Activated T-cell treated with anti-CD3 and anti-CD28 coated beads for 48 hours (primary cell): Measurements from ENCODE around the gene ABCG1.
A peak's percentile ranks its signal among the peaks of the same experiment; 100 is the strongest.

Experiments used
- DNase-seq: peaks from one replicate; pipeline ENCODE4 v3.0.0-alpha.2; 2020; ENCODE audit warnings: low read depth

ABCG1 gene

DNA sequence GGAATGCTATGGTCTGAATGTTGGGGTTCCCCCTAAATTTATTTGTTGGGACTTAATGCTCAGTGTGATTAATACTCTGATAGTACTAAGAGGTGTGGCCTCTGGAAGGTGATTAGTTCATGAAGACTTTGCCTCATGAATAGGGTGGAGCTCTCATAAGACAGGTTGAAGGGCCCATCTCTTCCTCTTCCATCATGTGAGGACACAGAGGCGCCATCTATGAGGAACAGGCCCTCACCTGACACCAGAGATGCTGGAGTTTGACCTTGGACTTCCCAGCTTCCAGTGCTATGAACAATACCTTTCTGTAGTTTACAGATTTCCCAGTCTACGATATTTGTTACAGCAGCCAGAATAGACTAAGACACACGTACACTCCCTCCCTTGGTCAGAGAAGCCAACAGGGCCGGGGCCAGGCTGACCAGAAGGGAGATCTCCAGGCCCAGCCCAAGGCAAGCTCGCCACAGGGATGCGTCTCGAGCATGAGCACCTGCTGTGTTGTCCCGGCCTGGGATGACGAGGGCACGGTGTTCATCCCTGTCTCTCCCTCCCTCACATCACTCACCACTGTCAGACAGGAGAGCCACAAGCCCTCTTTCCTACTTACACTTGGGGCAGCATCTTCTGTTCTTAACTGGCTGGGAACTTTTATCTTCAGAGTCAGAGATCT is 4.7 kb upstream of the ABCG1 start:
- no peak for DNase-seq

DNA sequence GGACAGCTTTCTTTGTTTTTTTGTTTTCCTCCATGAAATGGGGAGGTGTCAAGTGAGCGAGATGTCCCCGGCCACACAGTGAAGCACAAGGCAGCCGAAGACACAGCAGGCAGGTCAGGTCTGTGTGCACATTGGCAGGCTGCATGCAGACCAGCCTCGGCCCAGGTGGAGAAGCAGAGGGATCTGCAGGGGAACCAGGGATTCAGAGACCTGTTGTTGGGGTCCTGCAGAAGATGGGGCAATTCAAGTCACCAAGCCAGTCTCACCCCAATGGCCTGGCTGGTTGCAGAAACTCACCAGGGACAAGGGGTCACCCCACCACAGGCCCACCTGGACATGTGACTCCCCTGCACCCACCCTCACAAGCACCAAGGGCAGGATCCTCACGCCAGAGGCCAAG is 4.0 kb upstream of the ABCG1 start:
- DNase-seq, result no peak

DNA sequence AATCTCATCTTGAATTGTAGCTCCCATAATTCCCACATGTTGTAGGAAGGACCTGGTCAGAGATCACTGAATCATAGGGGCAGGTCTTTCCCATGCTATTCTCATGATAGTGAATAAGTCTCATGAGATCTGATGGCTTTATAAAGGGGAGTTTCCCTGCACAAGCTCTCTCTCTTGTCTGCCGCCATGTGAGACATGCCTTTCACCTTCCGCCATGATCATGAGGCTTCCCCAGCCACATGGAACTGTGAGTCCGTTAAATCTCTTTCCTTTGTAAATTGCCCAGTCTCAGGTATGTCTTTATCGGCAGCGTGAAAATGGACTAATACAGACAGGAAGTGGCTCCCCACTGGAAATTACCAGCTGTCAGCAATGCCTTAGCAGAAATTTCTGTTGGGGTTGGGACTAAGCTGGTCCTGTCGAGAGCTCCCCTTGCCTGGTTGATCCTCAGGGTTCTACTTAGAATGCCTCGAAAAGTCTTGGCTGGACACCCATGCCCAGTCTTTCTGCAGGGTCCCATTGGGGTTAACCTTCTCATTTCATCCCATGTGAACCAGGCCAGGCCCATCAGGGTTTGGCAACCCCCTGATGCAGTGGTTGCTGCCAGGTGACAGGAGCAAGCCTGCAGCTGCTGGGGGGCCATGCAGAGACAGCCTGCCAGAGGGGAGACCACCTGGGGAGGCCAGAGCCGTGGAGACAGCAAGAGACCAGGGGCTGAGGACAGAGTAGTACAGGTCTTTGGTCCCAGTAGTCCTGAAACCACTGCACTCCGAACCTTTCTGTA is 2.8 kb upstream of the ABCG1 start:
- no peak for DNase-seq

DNA sequence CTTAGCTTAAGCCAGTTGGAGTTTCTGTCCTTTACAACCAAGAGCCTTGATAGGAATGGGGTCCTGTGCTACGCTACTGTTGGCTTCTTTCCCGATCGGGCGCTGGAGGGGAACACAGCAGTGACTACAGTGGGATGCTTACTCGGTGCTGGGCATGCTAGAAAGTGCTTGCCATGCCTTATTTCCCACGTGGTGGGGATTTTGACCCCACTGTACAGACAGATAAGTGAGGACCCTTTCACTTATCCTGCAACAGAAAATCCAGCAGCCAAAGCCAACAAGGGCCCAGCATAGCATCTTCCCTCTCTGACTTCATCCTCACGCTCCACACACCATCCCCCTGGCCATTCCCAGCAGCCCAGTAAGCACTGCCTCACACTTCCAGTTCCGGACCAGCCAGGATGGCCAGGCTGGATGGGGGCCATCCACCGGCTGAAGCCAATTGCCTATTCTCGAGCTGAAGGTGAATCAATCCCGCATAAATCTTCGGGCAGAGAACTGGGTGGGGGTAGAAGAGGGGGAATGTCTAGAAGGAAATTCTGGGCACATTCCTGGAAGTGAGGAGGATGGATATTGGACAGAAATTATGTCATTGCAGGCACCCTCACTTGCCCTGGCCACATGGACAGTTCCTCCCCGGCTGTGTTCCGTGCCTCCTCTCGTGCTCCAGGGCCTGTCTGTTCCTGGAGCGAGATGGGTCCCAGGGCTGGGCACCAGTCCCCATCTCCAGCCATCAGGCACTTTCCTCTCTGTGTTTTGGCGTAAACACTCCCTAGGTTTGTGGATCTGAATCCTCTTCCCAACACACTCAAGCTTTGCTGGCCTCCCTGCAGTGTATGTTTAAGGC is 2.0 kb upstream of the ABCG1 start:
- DNase-seq, result no peak

DNA sequence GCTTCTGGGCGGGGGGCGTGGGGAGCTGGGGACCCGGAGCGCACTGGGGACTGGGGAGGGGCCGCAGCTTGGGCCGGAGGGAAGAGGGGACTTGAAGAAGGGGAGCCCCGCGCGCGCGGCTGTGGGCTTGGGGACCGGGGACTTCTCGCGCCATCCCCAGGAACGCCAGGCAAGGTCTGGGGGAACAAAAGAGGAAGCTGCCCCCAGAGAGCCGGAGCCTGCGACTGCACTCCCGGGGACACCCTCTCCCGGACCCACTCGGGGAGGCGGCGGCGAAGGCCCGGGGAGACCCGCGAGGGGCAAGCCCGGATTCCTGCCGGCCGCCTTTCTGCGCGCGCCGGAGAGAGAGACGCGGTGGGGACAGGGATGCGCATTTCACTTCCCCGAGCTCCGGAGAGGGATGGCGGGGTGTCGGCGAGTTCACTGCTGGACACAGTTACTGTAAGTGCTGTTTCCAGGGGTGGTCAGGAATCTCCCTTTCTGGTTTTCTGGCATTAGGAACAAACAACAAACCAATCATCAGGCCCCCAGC is 732 bp downstream of the ABCG1 start:
- DNase-seq, result no peak

DNA sequence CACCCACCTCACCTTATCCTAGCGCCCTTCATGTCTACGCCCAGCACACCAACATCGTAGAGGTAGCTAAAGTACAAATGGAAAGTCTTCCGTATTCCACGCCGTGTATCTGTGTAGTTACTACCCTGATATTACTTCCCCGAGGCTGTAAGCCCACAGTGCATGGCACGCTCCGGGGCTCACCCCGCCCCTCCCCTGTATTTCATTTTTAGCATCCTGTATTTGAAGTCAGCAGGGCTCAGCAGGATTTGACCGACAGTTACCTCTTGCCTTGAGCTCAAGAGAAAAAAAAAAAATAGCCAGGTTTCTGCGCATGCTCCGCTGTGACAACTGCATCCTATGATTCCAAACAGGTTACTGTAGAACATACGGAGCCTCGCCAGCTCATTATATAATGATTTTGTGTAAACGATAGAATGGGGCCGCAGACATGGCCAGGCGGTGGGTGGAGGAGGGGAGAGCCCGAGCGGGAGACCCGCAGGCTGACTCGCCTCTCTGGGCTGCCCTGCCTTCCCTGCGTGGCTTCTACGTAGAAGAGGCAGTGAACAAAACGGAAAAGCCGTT is 1.3 kb downstream of the ABCG1 start:
- peak; percentile 36 for DNase-seq

DNA sequence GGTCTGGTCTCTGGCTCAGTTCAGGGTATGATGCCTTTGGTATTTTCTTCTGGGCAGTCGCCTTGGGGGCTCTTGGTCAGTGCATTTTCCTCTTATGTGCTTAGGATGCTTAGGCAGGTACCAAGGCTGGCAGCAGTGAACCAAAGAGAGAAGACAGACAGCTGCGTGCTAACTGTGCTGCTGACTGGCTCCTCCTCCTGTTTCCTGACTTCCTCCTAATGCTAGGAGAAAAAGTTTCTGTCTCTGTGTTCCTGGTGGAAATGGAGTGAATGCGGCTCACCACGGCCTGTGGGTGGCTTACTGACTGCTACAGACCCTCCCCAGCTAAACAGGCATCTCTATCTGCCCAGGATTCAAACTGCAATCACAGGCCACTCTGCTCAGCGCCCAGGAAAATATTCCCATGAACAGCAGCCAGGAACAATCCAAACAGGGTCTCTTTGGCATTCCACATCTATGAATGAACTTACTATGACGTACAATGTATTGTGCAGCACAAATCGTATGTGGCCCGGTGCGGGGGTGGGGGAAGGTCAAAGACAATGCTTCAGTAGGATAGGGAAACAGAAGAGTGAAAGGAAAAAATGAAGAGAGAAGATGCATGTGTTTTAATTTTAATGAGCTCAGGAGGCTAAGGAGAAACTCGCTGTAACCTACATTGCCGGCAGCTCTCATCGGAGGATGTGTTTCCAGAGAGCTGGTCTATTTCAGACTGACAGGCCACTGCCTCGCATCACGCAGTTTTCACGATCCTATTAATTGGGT is 2.8 kb downstream of the ABCG1 start:
- no peak for DNase-seq

DNA sequence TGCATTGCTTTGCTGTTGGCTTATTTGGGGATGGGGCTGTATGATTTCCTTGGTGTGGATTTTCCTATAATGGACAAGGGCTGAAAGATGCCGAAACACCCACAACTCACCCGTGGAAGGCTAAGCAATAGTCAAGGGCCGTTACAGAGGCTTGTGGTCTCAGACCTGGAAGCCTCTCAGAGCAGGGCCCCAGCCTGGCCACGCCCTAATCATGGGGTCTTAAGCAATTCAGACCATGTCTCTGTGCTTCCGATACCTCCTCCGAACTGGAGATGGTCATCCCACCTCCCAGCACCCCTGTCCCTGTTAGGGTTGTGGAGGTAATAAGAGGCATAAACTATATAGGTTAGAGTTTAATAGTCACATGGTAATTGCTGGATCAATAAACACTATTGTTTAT is 3.4 kb downstream of the ABCG1 start:
- no peak for DNase-seq

DNA sequence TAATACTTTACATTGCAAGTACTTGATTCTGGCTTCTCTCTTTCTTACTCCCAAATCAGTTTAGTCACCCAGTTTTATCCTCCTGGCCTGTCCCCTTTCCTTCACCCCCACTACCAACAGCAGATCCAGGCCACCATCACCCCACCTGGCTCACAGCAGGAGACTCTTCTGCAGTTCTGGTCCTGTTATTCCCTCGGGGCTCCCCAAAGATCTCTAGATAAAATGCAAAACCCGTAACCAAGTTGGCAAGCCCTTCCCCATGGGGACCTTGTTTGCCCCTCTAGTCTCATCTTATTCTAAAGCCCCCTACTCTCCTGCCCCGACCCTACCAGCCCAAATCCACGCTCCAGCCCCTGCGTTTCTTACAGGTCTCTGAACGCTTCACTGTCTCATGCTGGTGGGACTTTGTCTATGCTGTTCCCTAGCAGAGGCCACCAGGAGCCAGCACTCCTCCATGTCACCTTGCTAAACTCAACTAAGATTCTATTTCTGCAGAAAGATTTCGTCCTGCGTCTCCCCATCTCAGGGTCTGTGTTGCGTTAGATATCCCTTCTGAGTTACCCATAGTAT is 4.0 kb downstream of the ABCG1 start:
- DNase-seq, result no peak

DNA sequence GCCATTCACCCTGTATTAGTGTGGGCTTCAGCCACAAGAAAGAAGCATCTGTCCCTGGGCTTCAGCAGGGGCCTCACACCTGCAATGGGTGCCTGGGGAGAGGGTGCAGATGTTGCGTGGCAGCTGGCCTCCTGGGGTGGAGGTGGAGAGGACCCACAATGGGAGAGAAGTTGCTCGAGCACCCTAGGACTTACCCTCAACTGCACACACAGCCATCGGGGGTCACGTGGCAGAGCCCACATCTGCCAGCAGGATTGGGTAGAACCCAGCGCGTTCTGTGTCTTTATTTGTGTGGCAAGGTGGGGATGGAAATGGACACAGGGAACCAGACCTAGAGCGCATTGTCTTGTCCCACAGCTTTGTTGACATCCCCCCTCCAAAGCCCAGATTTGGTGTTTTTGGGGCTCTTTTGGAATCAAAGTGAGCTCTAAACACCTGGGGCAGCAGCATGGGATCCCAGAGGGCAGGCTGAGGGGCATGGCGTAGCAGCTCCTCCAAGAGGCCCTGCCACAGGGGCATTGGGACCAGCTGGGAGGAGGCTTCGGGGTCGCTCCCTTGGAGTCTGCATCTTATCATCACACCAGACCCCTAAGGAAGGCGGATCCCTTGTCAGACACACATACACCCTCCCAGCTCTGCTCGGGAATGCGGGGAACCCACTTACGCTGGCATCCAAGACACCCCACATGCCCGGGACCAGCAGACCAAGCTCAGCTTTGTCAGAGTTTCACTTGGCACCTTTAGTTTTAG is 5.1 kb downstream of the ABCG1 start:
- no peak for DNase-seq

DNA sequence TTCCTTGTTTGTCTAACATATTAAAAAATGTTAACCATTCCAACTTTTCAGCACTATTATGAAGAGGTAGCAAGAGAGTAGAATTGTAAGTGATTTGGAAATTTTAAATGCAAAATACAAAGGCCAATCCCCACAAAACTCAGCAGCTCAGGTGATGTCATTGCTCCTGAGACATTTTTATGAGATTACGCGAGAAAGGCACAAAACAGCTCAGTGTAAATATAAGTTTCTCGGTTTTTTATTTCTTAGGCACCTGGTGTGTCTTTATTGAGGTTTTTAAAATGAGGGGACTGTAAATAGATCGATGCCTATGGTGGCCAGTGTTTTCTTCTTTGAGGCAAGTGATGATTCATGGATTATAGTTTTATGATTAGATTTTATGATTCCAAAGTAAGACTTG is 6.1 kb downstream of the ABCG1 start:
- DNase-seq, result no peak

DNA sequence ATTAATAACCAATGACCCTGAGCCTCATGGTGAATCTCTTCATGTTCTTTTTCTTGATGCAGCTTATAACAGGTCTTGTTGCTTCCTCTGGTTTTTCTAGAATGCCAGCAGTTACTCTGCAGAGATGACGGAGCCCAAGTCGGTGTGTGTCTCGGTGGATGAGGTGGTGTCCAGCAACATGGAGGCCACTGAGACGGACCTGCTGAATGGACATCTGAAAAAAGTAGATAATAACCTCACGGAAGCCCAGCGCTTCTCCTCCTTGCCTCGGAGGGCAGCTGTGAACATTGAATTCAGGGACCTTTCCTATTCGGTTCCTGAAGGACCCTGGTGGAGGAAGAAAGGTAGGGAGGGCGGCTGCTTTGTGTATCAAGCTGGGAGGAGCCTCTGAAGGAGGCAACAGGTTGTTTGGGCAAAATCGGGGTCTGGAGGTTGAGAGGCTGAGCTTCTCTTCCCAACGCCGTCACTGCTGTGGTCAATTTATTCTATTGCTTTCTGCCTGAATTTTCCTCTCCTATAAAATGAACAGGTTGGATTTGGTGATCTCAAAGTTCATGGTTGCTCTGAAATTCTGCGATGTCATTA is 6.7 kb downstream of the ABCG1 start:
- no peak for DNase-seq

DNA sequence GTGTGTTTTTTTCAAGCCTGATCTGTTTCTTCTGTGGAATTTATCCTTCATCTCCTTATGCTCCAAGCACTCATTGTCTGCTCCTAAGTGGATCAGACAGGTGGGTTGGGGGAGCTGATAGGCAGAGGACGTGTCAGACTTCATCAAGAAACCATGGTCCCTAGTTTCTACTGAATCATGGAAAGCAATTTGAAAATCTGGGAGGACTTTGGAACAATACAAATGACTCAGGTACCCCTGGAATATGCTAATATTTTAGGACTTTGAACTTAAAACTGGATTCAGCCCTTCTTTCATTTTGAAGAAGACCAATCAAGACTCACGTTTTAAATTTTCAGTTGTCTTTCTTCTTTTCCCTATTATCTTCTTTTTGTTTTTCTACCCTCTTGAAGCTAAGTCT is 7.7 kb downstream of the ABCG1 start:
- DNase-seq, result no peak

DNA sequence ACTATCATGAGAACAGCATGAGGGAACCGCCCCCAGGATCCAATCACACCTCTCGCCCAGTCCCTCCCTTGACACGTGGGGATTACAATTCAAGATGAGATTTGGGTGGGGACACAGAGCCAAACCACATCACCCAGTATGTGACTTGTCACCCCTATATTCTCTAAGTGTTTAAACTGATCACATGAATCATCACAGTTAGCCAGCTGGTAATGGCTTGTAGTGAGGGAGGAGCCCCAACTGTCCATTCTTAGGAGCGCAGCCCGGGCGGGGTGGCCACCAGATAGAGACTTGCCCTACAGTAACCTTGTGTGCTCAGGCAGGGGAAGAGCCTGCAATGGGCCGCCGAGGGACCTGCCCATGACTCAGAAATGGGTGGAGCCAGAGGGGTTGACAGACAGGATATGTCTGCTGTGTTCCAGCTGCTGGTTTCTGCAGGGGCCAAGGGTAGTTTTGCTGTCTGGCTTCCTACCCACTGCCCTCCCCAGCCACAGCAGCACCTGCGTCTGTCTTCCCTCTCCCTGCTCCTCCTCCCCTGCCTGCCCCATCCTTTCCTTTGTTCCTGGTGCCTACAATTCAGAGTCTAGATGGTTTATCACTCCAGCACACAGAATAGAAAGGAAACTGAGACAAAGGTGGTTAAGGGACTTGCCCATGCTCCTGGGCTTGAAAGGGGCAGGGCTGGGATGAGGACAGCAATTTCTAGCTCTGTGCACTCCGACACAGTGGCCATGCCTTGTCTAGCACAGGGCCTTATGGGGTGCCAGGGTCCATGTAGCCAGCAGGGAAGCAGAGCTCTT is 9.2 kb downstream of the ABCG1 start:
- peak; percentile 82 for DNase-seq

DNA sequence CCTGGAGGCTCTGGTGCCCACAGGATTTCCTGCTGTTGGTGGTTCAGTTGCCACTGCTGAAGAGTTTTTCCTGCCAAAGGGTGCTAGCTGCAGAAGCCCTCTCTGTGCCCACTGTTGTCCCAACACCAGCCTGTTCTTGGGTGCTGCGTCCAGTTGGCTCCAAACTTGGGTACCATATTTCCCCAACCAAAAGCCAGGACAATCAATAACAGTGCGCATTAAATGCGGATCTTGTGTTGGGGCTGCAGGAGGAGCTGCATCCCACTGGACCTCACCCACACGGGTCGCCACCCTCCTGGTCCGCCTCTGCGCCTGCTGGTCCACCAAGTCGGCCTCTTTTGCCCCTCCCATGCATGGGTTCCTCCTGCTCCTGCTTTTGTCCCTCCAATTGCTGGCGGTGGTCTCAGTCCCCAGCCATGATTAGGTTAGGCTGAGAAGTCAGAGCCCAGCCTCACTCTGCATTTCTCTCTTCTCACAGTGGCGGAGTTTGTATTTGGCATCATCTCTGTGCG is 9.8 kb downstream of the ABCG1 start:
- DNase-seq, result no peak

DNA sequence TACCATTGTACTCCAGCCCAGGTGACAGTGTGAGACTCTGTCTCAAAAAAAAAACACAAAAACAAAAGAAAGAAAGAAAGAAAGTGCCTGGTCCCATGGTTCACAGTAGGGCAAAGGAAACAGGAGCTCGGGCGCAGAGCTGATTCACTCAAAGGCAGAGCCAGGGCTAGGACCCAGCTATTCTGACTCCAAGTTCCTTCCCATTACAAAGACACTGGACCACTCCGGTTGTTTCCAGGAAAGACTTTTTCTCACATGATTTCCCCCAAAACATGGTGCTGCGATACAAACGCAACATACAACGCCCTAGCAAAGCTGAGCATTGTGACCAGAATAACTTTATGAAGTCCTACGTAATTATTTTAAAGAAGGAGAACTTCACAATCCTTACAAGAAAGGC is 10.7 kb downstream of the ABCG1 start:
- no peak for DNase-seq

DNA sequence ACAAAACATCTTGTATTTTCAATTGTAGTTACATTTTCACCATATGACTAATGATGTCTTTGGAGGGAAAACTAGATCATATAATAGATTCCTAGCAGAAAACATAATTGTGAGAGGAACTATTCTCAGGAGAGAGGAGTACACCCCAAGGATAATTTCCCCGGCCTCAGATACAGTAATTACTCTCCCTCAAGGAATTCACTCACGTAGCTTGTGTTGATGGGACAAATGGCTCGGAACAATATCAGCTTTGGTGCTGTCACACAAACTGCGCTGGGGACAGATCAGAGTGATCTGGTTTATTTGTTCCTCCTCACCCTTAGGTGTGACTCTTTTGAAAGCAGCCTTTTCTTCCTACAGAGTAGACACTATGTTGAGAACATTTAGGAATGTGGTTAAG is 11.2 kb downstream of the ABCG1 start:
- DNase-seq, result no peak

DNA sequence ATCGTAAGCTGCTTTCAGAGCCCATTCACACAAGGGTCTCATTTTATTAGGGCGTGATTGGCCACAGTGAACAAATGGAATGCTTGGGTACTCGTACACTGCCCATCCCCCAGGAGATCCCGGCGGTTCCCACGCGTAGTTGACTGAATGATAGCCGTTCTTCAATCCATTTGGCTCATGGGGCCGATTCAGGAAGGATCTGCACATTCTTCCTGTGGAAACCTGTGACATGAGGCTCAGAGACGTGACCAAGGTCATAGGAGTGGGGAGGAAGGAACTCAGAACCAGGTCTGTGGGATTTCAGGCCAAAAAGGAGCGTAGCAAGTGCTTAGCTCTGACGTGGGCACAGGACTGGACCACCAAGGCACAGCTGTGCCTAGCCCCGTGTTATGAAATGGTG is 11.7 kb downstream of the ABCG1 start:
- no peak for DNase-seq

DNA sequence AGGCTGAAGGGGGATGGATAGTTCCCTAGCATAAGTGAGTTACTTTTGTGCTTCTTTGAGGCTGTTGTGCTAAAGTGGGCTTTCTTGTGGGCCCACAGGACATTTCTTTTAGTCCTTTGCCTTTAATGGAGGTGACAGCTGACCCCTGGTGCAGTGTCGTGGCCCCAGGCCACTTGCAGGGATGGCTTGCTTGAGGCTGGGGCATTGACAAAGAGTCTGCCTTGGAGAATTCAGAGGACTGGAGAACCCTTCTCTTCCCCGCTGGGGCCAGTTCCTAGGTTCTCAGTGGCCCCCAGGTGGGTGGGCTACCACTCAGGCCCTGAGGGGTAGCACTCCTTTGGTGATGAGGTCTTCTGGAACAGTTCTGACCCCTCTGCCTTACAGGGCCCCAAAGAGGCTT is 12.8 kb downstream of the ABCG1 start:
- DNase-seq, result no peak
